Lower leg skin (tissue), 3 donors: ENCODE data around the gene RCHY1.

Experiments used
- CTCF ChIP-seq, 3 donors: fragments of 450-650 bp; IDR thresholded peaks; one replicate each; pipeline ENCODE4 v1.5.1; 2016; ENCODE audit warnings: antibody characterized with exemption in 3 of 3, mild to moderate bottlenecking in 3 of 3, moderate library complexity in 2 of 3
- POLR2A ChIP-seq, 2 donors: fragments of 450-650 bp; IDR thresholded peaks; one replicate each; pipeline ENCODE4 v1.6.1; 2016 to 2017; ENCODE audit warnings: antibody characterized with exemption in 2 of 2, mild to moderate bottlenecking in 1 of 2, moderate library complexity in 1 of 2

- TF ChIP-seq CTCF (IDR thresholded peaks at IDR 0.05) (no peak), POLR2A (IDR thresholded peaks at IDR 0.05) (no peak)
These were observed 13.3 kb upstream of the RCHY1 start for GRCh38 chr4:75527482-75527881.
